Measurements from ENCODE around the gene MST1. TPM values are rescaled to one million over a fixed set of nuclear protein-coding genes. Genes with fewer than 3 reads are reported as not detected.

The MST1 gene
- total RNA-seq: 5.5 TPM
- 11.2 TPM for polyA plus RNA-seq

GRCh38 chr3:49689046-49689907 lies at the start of gene MST1, which contains the start of gene RNF123:
TSS of gene MST1 (minus strand) at chr3:49689474. CDS start at chr3:49688691, 783 bp downstream.
TSS of gene RNF123 (plus strand) at chr3:49689557. CDS start at chr3:49691166, 1,609 bp downstream.
- Histone ChIP-seq H3K4me1 (ENCODE audit: insufficient read depth) (no peaks in the 10 kb centered on the region), H3K27ac (ENCODE audit: low read depth) (peak within 1 kb of the TSS; percentile 3), H3K4me3 (ENCODE audit: low read depth, low read length) (peak within 1 kb of the TSS; percentile 78), H3K36me3 (ENCODE audit: insufficient read depth) (no peaks in the 10 kb centered on the region)
- peak; percentile 72 for DNase-seq (ENCODE audit: extremely low spot score)
- WGBS: 2% methylated on average over 66 of the region's 66 CpGs

- WGBS: 92% methylated on average over 11 of the region's 11 CpGs
- DNase-seq (ENCODE audit: extremely low spot score): no peak
- peaks cover 4% of the 10 kb centered on the region for H3K36me3 ChIP-seq (ENCODE audit: insufficient read depth)
- H3K4me1 ChIP-seq (ENCODE audit: insufficient read depth): no peaks in the 10 kb centered on the region
- H3K27ac ChIP-seq (ENCODE audit: low read depth): no peak overlapping the region
- no peak overlapping the region for H3K4me3 ChIP-seq (ENCODE audit: low read depth, low read length)
Observed at GRCh38 chr3:49738067-49738713, 48.9 kb upstream of the MST1 start.

GRCh38 chr3:49734752-49735151 lies 45.5 kb upstream of the MST1 start:
- WGBS: 93% methylated on average over 6 of the region's 6 CpGs
- DNase-seq (ENCODE audit: extremely low spot score): no peak
- no peaks in the 10 kb centered on the region for H3K4me1 ChIP-seq (ENCODE audit: insufficient read depth)
- H3K36me3 ChIP-seq (ENCODE audit: insufficient read depth): peaks cover 4% of the 10 kb centered on the region
- no peak overlapping the region for H3K4me3 ChIP-seq (ENCODE audit: low read depth, low read length)
- H3K27ac ChIP-seq (ENCODE audit: low read depth): no peak overlapping the region

GRCh38 chr3:49733551-49733950 lies 44.3 kb upstream of the MST1 start:
- Histone ChIP-seq H3K36me3 (ENCODE audit: insufficient read depth) (peaks cover 4% of the 10 kb centered on the region), H3K27ac (ENCODE audit: low read depth) (no peak overlapping the region), H3K4me3 (ENCODE audit: low read depth, low read length) (no peak overlapping the region), H3K4me1 (ENCODE audit: insufficient read depth) (no peaks in the 10 kb centered on the region)
- DNase-seq (ENCODE audit: extremely low spot score): no peak
- 93% methylated on average over 1 of the region's 1 CpG for WGBS

GRCh38 chr3:49732597-49732996 lies 43.3 kb upstream of the MST1 start:
- WGBS: 94% methylated on average over 11 of the region's 11 CpGs
- no peak for DNase-seq (ENCODE audit: extremely low spot score)
- Histone ChIP-seq H3K4me1 (ENCODE audit: insufficient read depth) (no peaks in the 10 kb centered on the region), H3K4me3 (ENCODE audit: low read depth, low read length) (no peak overlapping the region), H3K27ac (ENCODE audit: low read depth) (no peak overlapping the region), H3K36me3 (ENCODE audit: insufficient read depth) (peaks cover 4% of the 10 kb centered on the region)

DNA sequence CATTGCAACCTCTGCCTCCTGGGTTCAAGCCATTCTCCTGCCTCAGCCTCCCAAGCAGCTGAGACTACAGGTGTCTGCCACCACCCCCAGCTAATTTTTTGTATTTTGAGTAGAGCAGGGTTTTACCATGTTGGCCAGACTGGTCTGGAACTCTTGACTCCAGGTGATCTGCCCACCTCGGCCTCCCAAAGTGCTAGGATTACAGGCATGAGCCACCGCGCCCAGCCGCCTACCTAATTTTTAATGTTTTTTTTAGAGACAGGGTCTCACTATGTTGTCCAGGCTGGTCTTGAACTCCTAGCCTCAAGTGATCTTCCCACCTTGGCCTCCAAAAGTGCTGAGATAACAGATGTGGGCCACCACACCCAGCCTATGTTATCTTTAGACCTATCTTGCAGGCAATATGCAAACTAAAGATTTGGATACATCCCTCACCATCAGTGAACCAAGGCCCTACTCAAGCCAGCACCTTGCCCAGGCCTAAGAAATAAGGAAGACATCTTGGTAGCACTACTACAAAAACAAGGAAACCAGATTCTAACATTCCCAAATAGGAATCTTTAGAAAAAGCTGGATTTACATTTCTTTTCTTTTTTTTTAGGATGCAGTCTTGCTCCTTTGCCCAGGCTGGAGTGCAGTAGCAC lies 40.8 kb upstream of the MST1 start:
- WGBS: 98% methylated on average over 4 of the region's 4 CpGs
- Histone ChIP-seq H3K4me3 (ENCODE audit: low read depth, low read length) (no peak overlapping the region), H3K27ac (ENCODE audit: low read depth) (no peak overlapping the region), H3K4me1 (ENCODE audit: insufficient read depth) (no peaks in the 10 kb centered on the region), H3K36me3 (ENCODE audit: insufficient read depth) (peaks cover 4% of the 10 kb centered on the region)
- DNase-seq (ENCODE audit: extremely low spot score): no peak

DNA sequence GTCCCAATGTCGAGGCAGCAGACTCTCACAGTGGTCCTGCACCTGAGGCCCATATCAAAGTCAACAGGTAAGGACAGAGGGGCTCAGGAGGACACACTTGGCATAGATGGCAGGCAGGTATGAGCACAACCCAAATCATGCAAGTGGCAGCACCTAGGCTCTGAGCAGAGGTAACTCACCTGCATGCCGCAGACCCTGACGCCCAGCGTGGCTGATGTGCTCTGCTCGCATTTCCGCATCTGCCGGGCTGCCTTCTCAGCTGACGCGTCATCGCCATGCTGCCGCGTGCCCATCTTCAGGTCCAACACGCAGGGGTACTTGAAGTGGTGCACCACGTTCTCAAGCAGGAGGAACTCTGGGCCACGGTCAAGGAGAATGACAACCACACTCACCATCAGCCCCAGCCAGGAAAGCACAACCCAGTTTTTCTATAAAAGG lies 38.7 kb upstream of the MST1 start:
- DNase-seq (ENCODE audit: extremely low spot score): no peak
- H3K36me3 ChIP-seq (ENCODE audit: insufficient read depth): no peaks in the 10 kb centered on the region
- H3K27ac ChIP-seq (ENCODE audit: low read depth): no peak overlapping the region
- 94% methylated on average over 15 of the region's 15 CpGs for WGBS
- H3K4me1 ChIP-seq (ENCODE audit: insufficient read depth): no peaks in the 10 kb centered on the region
- H3K4me3 ChIP-seq (ENCODE audit: low read depth, low read length): no peak overlapping the region

GRCh38 chr3:49727154-49727923 lies 38.1 kb upstream of the MST1 start:
- Histone ChIP-seq H3K36me3 (ENCODE audit: insufficient read depth) (no peaks in the 10 kb centered on the region), H3K27ac (ENCODE audit: low read depth) (no peak overlapping the region), H3K4me1 (ENCODE audit: insufficient read depth) (no peaks in the 10 kb centered on the region), H3K4me3 (ENCODE audit: low read depth, low read length) (no peak overlapping the region)
- 90% methylated on average over 19 of the region's 19 CpGs for WGBS
- DNase-seq (ENCODE audit: extremely low spot score): no peak

DNA sequence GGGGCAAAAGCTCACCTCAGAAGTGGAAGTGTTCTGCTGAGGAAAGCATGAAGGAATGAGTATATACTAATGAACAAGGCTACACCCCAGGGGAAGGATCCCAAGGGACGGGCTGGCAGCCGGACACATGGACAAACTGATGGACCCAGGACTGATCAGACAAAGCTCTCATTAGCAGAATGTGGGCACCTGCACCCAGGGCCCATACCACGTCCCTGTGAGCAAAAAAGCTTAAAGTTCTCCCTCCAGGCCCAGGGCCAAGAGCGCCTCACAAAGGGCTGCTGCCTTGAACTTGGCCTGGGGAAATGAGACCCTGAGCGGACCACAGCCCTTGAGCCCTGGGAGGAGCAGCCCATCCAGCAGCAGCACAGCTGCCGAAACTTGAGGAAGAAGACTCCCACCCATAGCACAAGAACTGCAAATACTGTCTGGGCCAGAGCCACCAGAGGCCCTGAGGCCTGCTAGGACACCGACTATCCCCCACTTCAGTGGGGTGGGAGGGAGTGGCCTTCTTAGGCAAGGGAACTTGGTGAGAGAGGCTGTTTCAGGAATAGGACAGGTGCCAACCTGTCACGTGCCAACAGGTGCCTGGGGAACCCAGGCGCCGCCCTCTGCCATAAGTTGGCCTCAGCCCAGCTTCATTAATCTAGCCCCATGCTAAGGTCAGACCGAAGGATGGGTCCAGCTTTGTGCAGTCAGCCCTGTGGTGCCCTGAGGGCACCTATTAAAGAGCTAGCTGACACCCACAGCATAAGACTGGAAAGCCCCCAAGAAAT lies 36.8 kb upstream of the MST1 start:
- no peak overlapping the region for H3K27ac ChIP-seq (ENCODE audit: low read depth)
- WGBS: 89% methylated on average over 11 of the region's 11 CpGs
- no peak for DNase-seq (ENCODE audit: extremely low spot score)

DNA sequence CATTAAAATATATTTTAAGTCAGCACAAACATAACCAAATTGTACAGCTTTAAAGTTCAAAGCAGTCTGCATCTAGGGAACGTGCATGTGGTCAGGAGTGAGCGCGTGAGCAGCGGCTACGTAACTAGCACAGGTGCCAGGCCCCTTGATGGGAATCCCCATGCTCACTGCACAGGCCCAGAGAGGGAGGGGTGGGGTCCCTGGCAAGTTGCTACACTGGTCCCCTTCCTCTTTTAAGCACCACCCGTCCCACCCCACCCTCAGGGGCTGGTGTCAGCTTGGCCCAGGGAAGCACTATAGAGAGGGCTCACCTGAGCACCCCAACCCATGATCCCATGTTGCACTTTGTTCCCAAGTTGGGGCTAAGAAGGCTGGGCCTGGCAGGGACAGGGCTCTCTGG lies 35.3 kb upstream of the MST1 start:
- DNase-seq (ENCODE audit: extremely low spot score): no peak

More for the DNA sequence above, 36.8 kb upstream of the MST1 start:
- Histone ChIP-seq H3K4me3 (ENCODE audit: low read depth, low read length) (no peak overlapping the region), H3K36me3 (ENCODE audit: insufficient read depth) (no peaks in the 10 kb centered on the region), H3K4me1 (ENCODE audit: insufficient read depth) (no peaks in the 10 kb centered on the region)

GRCh38 chr3:49723628-49724551 lies 34.6 kb upstream of the MST1 start, which contains the start of gene GMPPB:
TSS of gene GMPPB (minus strand) at chr3:49723951. CDS start at chr3:49723726, 225 bp downstream.
- peak within 1 kb of the TSS; percentile 72 for H3K4me3 ChIP-seq (ENCODE audit: low read depth, low read length)
- H3K4me1 ChIP-seq (ENCODE audit: insufficient read depth): no peaks in the 10 kb centered on the region
- H3K27ac ChIP-seq (ENCODE audit: low read depth): peak within 1 kb of the TSS; percentile 96
- peak; percentile 83 for DNase-seq (ENCODE audit: extremely low spot score)
- no peaks in the 10 kb centered on the region for H3K36me3 ChIP-seq (ENCODE audit: insufficient read depth)
- WGBS: under 1% methylated on average over 102 of the region's 102 CpGs

More for the DNA sequence above, 35.3 kb upstream of the MST1 start:
- Histone ChIP-seq H3K4me3 (ENCODE audit: low read depth, low read length) (peak overlapping the region; percentile 48), H3K4me1 (ENCODE audit: insufficient read depth) (no peaks in the 10 kb centered on the region), H3K27ac (ENCODE audit: low read depth) (peak overlapping the region; percentile 88), H3K36me3 (ENCODE audit: insufficient read depth) (no peaks in the 10 kb centered on the region)
- 19% methylated on average over 6 of the region's 6 CpGs for WGBS

GRCh38 chr3:49723296-49723627 lies 34.0 kb upstream of the MST1 start:
- Histone ChIP-seq H3K27ac (ENCODE audit: low read depth) (peak overlapping the region; percentile 96), H3K4me1 (ENCODE audit: insufficient read depth) (no peaks in the 10 kb centered on the region), H3K36me3 (ENCODE audit: insufficient read depth) (no peaks in the 10 kb centered on the region), H3K4me3 (ENCODE audit: low read depth, low read length) (peak overlapping the region; percentile 72)
- DNase-seq (ENCODE audit: extremely low spot score): no peak
- 0% methylated on average over 20 of the region's 20 CpGs for WGBS
